ENCODE data around the gene COPZ2.

GRCh38 chr17:47998044-47998443 lies 39.6 kb downstream of the COPZ2 start:
- no peak for TF ChIP-seq CTCF (conservative IDR thresholded peaks at IDR 0.05; ENCODE audit: low read depth, low read length)
- TF ChIP-seq EZH2 (IDR thresholded peaks at IDR 0.05; ENCODE audit: borderline replicate concordance, low read depth, low read length, poor library complexity, severe bottlenecking): no peak
